ENCODE measurements around the gene NT5DC2.

The NT5DC2 gene

DNA sequence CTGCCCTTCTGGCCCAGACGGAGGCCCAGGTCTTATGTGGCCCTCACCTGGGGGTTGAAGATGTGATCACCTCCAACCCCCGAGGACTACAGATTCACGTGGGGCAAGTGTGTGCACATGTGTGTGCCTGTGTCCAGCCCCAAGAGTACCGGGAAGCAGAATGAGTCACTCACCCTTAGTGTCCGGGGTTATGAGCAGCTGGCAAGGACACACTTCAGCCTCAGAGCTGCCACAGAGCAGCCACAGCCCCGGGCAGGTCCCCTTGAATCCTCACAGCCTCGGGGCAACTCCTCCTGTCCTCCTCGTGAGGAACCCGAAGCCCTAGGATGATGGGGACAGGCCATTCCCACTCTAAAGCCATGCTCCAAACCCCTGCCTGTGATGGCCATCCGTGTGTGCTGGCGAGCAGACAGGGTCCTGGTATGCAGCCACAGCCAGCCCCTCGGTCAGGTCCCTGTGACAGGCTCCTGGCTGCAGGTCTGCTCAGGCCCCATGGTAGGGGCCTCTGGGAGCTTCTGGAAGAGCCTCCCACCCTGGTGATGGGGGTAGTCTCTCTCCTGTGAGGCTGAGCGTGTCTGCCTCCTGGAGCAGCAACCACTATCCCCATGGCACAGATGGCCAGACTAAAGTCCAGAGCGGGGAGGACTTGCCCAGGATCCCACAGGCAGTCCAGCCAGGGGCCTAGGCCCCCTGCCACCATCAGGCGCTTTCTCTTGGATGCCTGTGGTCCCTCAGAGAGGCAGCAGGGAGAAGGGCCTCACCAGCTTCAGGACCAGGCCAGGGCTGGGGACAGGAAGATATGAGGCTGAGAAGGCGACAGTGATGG is 37.7 kb downstream of the NT5DC2 start:
- H3K36me3 ChIP-seq (ENCODE audit: insufficient read depth, low read length) = 0 out of 2 replicates have a peak, but pooled peaks cover 6% of the 10 kb centered on the region
- H3K9ac ChIP-seq (ENCODE audit: low read depth, low read length) = no peak overlapping the region

DNA sequence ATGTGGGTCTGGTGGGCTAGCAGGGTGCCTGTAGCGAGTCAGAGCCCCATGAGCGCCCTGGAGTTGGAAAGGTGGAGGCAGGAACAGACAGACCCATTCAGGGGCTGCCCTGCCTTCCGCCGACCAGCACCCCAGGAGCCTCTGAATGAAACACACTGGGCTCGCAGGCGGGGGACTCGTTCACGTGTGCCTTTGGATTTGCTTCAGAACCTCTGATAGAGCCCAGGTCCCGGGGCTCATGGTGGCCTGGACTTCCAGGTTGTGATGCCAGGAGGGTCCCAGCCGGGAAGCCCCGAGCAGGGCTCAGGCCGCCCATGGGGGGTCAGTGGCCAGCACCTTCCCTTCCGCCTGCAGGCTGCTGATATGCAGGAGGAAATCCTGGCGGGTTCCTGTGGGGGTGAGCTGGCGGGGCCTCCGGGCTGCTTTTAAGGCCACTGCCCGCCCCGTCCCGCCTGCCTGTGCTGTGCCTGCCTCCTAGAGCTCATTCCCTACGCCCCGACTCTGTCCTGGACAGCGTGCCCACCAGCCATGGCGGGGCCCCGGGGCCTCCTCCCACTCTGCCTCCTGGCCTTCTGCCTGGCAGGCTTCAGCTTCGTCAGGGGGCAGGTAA is 38.7 kb downstream of the NT5DC2 start, which contains the start of gene STAB1:
Gene STAB1 (plus strand): TSS at position 453 of the 610 bp plus-strand sequence. CDS start 76 bp downstream, at position 529.
- 0 out of 2 replicates have a peak, but pooled peaks cover 6% of the 10 kb centered on the region for H3K36me3 ChIP-seq (ENCODE audit: insufficient read depth, low read length)
- no peaks in the 10 kb centered on the region for H3K4me1 ChIP-seq (ENCODE audit: insufficient read depth, low read length)
- no peaks in the 10 kb centered on the region; the same call in 1 of the 2 replicates for H3K9me3 ChIP-seq (ENCODE audit: control insufficient read depth, insufficient read depth, low read length)
- H3K9ac ChIP-seq (ENCODE audit: low read depth, low read length) = no peak within 1 kb of the TSS

More for the DNA sequence above, 37.7 kb downstream of the NT5DC2 start:
- Histone ChIP-seq H3K4me1 (ENCODE audit: insufficient read depth, low read length) (no peaks in the 10 kb centered on the region), H3K9me3 (ENCODE audit: control insufficient read depth, insufficient read depth, low read length) (no peaks in the 10 kb centered on the region; the same call in 1 of the 2 replicates)

DNA sequence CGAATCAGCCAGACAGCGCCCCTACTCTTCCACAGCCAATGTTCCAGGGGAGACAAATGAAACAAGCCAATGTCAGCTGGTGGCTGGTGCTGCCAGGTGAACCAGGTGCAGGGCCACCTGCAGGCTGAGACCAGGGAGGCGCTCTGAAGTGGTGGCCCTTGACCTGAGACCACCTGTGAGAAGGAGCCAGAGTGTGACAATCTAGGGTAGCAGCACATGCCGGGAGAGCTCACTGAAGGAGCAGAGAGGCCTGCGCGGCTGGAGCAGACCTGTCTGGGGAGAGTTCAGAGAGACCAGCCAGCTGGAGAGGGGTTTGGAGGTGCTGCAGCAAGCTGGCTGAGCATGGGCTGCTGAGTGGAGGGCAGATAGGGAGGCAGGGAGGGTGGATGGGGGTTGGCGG is 39.2 kb downstream of the NT5DC2 start:
- no peaks in the 10 kb centered on the region for H3K4me1 ChIP-seq (ENCODE audit: insufficient read depth, low read length)

DNA sequence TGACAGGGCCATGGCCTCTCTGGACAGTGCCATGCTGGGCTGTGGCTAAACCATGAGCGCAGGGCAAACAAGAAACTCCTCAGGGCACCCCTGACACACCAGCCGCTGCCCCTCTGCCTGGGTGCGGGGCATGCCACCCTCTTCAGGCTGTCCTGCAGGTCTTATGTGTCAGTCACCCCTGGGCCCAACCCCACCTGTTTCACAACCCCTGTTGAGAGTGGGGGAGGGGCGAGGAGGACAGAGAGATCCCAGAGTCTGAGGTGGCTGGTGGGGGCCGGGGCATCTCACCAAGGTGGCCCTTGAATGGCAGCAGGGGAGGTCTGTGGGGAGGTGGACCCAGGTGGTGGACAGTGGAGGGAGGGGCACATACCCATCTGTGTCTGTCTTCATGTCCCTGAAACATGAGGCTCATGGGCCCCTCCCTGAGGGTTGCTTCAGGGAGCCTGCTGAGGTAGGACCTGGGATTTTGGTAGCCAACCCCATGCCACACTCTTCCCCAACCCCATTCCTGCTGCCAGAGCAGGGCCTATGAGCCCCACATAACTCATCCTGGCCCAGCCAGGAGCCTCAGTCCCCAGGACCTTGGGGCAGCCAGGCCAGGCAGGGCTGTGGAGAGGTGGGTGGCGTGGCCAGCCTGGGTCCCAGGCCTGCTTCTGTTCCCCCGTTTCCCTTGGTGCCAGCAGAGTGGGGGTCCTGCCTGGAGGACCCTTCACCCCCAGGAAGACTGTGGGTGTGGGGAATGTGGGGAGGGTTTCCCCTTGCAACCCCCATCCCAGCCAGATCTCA is 40.2 kb downstream of the NT5DC2 start:
- Histone ChIP-seq H3K9me3 (ENCODE audit: control insufficient read depth, insufficient read depth, low read length) (no peaks in the 10 kb centered on the region; the same call in 1 of the 2 replicates), H3K9ac (ENCODE audit: low read depth, low read length) (no peak overlapping the region), H3K4me1 (ENCODE audit: insufficient read depth, low read length) (no peaks in the 10 kb centered on the region), H3K36me3 (ENCODE audit: insufficient read depth, low read length) (0 out of 2 replicates have a peak, but pooled peaks cover 6% of the 10 kb centered on the region)

More for the DNA sequence above, 39.2 kb downstream of the NT5DC2 start:
- Histone ChIP-seq H3K9ac (ENCODE audit: low read depth, low read length) (no peak overlapping the region), H3K9me3 (ENCODE audit: control insufficient read depth, insufficient read depth, low read length) (no peaks in the 10 kb centered on the region; the same call in 1 of the 2 replicates), H3K36me3 (ENCODE audit: insufficient read depth, low read length) (0 out of 2 replicates have a peak, but pooled peaks cover 6% of the 10 kb centered on the region)

DNA sequence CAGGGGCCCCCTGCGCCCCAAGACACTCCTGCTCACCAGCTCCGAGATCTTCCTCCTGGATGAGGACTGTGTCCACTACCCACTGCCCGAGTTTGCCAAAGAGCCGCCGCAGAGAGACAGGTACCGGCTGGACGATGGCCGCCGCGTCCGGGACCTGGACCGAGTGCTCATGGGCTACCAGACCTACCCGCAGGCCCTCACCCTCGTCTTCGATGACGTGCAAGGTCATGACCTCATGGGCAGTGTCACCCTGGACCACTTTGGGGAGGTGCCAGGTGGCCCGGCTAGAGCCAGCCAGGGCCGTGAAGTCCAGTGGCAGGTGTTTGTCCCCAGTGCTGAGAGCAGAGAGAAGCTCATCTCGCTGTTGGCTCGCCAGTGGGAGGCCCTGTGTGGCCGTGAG is 41.6 kb downstream of the NT5DC2 start:
- H3K9ac ChIP-seq (ENCODE audit: low read depth, low read length) = no peak overlapping the region
- no peaks in the 10 kb centered on the region for H3K4me1 ChIP-seq (ENCODE audit: insufficient read depth, low read length)
- H3K36me3 ChIP-seq (ENCODE audit: insufficient read depth, low read length) = 0 out of 2 replicates have a peak, but pooled peaks cover 6% of the 10 kb centered on the region
- H3K9me3 ChIP-seq (ENCODE audit: control insufficient read depth, insufficient read depth, low read length) = no peaks in the 10 kb centered on the region

DNA sequence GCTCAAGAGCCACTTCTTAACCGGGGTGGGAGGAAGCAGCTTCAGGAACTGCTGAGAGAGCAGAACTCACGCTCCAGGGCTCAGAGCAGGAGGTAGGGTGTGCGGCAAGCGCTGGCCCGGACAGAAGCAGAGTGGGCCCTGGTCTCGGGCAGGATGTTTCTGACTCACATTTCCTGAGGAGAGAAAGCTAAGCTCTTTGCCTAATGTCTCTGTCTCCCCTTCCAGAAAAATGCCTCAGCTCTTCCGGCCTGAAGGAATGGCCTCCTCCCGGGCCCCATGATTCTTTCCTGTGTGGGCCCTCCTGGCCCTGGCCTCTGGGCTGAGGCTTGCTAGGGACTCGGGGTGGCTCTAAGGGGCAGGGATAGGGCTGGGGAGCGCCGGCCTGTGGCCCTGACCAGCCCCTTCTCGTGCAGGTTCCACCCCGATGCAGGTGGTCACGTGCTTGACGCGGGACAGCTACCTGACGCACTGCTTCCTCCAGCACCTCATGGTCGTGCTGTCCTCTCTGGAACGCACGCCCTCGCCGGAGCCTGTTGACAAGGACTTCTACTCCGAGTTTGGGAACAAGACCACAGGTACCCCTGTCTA is 42.6 kb downstream of the NT5DC2 start:
- H3K4me1 ChIP-seq (ENCODE audit: insufficient read depth, low read length) = no peaks in the 10 kb centered on the region
- H3K9ac ChIP-seq (ENCODE audit: low read depth, low read length) = no peak overlapping the region
- H3K36me3 ChIP-seq (ENCODE audit: insufficient read depth, low read length) = 0 out of 2 replicates have a peak, but pooled peaks cover 6% of the 10 kb centered on the region
- no peaks in the 10 kb centered on the region for H3K9me3 ChIP-seq (ENCODE audit: control insufficient read depth, insufficient read depth, low read length)

DNA sequence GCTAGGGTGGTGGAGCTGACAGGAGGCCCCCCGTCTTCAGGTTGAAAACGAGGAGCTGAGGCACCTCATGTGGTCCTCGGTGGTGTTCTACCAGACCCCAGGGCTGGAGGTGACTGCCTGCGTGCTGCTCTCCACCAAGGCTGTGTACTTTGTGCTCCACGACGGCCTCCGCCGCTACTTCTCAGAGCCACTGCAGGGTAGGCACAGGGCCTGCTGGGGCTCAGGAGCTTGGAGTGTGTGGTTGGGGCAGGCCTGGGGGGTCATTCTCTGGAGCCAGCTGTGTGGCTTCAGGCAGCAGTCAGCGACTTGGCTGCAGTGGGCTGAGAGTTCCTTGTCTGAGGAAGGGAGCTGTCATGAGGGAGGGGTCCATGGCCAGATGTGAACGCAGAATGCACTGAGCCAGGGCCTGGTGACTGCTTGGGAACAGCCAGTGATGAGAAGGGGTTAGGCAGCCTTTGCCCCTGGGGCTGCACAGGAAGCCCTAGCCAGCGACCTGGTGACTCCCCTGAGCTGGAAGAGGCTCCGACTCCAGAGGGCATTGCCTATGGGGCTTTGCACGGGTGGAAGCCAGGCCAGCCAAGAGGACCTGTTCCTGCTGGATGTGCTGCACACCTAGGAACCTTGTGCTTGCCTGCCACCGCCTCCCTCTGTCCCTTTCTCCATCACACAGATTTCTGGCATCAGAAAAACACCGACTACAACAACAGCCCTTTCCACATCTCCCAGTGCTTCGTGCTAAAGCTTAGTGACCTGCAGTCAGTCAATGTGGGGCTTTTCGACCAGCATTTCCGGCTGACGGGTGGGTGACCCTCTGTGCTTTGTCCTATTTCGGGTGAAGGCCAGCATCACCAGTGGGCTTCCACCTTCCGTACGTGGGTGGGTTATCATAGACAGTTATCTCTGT is 43.4 kb downstream of the NT5DC2 start:
- Histone ChIP-seq H3K4me1 (ENCODE audit: insufficient read depth, low read length) (no peaks in the 10 kb centered on the region), H3K9ac (ENCODE audit: low read depth, low read length) (no peak overlapping the region), H3K36me3 (ENCODE audit: insufficient read depth, low read length) (0 out of 2 replicates have a peak, but pooled peaks cover 6% of the 10 kb centered on the region), H3K9me3 (ENCODE audit: control insufficient read depth, insufficient read depth, low read length) (no peaks in the 10 kb centered on the region)

DNA sequence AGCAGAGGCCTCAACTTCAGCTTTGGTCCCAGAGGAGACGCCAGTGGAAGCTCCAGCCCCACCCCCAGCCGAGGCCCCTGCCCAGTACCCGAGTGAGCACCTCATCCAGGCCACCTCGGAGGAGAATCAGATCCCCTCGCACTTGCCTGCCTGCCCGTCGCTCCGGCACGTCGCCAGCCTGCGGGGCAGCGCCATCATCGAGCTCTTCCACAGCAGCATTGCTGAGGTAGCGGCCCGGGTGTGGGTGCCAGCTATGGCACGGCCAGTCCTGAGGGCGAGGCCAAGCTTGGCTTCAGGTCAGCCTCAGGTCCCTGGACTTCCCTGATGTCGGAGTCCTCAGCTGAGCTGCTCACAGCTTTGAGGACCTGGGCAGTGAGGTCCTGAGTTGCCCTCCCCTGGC is 44.2 kb downstream of the NT5DC2 start:
- 0 out of 2 replicates have a peak, but pooled peaks cover 6% of the 10 kb centered on the region for H3K36me3 ChIP-seq (ENCODE audit: insufficient read depth, low read length)
- no peak overlapping the region for H3K9ac ChIP-seq (ENCODE audit: low read depth, low read length)
- no peaks in the 10 kb centered on the region for H3K4me1 ChIP-seq (ENCODE audit: insufficient read depth, low read length)
- no peaks in the 10 kb centered on the region for H3K9me3 ChIP-seq (ENCODE audit: control insufficient read depth, insufficient read depth, low read length)

DNA sequence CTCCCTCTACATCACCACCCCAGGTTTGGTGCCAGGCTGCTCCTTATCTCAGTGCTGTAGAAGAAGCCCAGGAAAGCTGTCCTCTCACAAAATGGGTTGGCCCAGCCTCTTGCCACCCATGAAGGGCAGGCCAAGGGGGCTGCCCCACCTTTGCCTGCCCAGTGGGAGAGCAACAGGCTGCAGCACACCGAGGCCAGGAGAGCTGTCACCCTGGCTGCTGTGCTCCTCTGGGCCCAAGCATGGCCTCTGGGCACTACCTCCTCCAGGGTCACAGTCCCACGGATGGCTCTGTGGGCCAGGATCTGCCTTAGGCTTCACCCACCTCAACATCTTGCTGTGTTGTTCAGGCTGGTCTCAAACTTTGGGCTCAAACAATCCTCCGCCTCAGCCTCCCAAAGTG is 44.9 kb downstream of the NT5DC2 start:
- no peaks in the 10 kb centered on the region for H3K9me3 ChIP-seq (ENCODE audit: control insufficient read depth, insufficient read depth, low read length)
- no peak overlapping the region for H3K9ac ChIP-seq (ENCODE audit: low read depth, low read length)
- H3K4me1 ChIP-seq (ENCODE audit: insufficient read depth, low read length) = no peaks in the 10 kb centered on the region
- peaks cover 6% of the 10 kb centered on the region; the same call in 1 of the 2 replicates for H3K36me3 ChIP-seq (ENCODE audit: insufficient read depth, low read length)

DNA sequence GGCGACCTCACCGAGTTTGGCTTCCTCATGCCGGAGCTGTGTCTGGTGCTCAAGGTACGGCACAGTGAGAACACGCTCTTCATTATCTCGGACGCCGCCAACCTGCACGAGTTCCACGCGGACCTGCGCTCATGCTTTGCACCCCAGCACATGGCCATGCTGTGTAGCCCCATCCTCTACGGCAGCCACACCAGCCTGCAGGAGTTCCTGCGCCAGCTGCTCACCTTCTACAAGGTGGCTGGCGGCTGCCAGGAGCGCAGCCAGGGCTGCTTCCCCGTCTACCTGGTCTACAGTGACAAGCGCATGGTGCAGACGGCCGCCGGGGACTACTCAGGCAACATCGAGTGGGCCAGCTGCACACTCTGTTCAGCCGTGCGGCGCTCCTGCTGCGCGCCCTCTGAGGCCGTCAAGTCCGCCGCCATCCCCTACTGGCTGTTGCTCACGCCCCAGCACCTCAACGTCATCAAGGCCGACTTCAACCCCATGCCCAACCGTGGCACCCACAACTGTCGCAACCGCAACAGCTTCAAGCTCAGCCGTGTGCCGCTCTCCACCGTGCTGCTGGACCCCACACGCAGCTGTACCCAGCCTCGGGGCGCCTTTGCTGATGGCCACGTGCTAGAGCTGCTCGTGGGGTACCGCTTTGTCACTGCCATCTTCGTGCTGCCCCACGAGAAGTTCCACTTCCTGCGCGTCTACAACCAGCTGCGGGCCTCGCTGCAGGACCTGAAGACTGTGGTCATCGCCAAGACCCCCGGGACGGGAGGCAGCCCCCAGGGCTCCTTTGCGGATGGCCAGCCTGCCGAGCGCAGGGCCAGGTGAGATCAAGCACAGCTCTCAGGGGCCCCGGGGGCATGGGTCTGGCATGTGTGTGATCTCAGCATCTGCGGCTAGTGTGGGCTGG is 45.6 kb downstream of the NT5DC2 start:
- Histone ChIP-seq H3K4me1 (ENCODE audit: insufficient read depth, low read length) (no peaks in the 10 kb centered on the region), H3K9ac (ENCODE audit: low read depth, low read length) (no peak overlapping the region), H3K9me3 (ENCODE audit: control insufficient read depth, insufficient read depth, low read length) (no peaks in the 10 kb centered on the region), H3K36me3 (ENCODE audit: insufficient read depth, low read length) (peaks cover 6% of the 10 kb centered on the region; the same call in 1 of the 2 replicates)

DNA sequence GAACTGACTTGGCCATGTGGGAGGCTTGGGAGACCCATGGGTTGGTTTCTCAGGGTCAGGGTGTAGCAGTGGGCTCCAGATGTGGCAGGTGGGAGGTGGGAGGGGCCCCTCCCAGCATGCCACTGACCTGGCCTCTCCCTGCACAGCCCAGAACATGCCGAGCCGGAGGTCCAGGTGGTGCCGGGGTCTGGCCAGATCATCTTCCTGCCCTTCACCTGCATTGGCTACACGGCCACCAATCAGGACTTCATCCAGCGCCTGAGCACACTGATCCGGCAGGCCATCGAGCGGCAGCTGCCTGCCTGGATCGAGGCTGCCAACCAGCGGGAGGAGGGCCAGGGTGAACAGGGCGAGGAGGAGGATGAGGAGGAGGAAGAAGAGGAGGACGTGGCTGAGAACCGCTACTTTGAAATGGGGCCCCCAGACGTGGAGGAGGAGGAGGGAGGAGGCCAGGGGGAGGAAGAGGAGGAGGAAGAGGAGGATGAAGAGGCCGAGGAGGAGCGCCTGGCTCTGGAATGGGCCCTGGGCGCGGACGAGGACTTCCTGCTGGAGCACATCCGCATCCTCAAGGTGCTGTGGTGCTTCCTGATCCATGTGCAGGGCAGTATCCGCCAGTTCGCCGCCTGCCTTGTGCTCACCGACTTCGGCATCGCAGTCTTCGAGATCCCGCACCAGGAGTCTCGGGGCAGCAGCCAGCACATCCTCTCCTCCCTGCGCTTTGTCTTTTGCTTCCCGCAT is 46.4 kb downstream of the NT5DC2 start:
- no peak overlapping the region for H3K9ac ChIP-seq (ENCODE audit: low read depth, low read length)

More for the DNA sequence above, 46.4 kb downstream of the NT5DC2 start:
- no peaks in the 10 kb centered on the region for H3K9me3 ChIP-seq (ENCODE audit: control insufficient read depth, insufficient read depth, low read length)
- no peaks in the 10 kb centered on the region for H3K4me1 ChIP-seq (ENCODE audit: insufficient read depth, low read length)
- H3K36me3 ChIP-seq (ENCODE audit: insufficient read depth, low read length) = peaks cover 12% of the 10 kb centered on the region
